ENCODE data around the gene MTX1. TPM values are rescaled to one million over a fixed set of nuclear protein-coding genes. Genes with fewer than 3 reads are reported as not detected.
A peak's percentile ranks its signal among the peaks of the same experiment; 100 is the strongest.

The MTX1 gene
- total RNA-seq, 2 experiments from 2014 or later, result 43.9 to 70.2 TPM

- peaks cover 20% of the 10 kb centered on the region for H3K4me1 ChIP-seq (ENCODE audit: insufficient read depth, low read length, poor library complexity, severe bottlenecking)
- H4K20me1 ChIP-seq (ENCODE audit: insufficient read depth, low read length), result no peaks in the 10 kb centered on the region
- TF ChIP-seq CTCF (conservative IDR thresholded peaks at IDR 0.05; ENCODE audit: low read length) (peak; percentile 54), EZH2phosphoT487 (IDR thresholded peaks at IDR 0.05; ENCODE audit: borderline replicate concordance, low read depth, low read length) (no peak)
- H3K27ac ChIP-seq (ENCODE audit: low read depth, low read length, poor library complexity, severe bottlenecking), result peak overlapping the region; percentile 14
- H3K36me3 ChIP-seq (ENCODE audit: insufficient read depth, low read length), result no peaks in the 10 kb centered on the region
- peak; percentile 77 for DNase-seq (ENCODE audit: low spot score)
- ChIA-PET CTCF (ENCODE audit: unreplicated experiment) (interaction anchor here (1.0 to 1.2 kb wide), 4 partner anchors 8 to 12 kb away, joined by 4 to 6 read pairs (median 5); partner anchors contain the start of gene KRTCAP2), POLR2A (interaction anchor here (0.6 to 1.8 kb wide), 4 partner anchors 9 to 122 kb away, joined by 3 to 8 read pairs (median 3); partner anchors contain the start of gene KRTCAP2)
- peak overlapping the region; percentile 44; the same call in 1 of the 2 replicates for H2AFZ ChIP-seq (ENCODE audit: low read length)
- H3K4me2 ChIP-seq (ENCODE audit: low read length), result peak overlapping the region; percentile 65
- no peaks in the 10 kb centered on the region for H3K9me3 ChIP-seq (ENCODE audit: low read length)
- H3K4me3 ChIP-seq (ENCODE audit: low read depth, low read length, poor library complexity, severe bottlenecking), result peak overlapping the region; percentile 22
- no peaks in the 10 kb centered on the region for H3K79me2 ChIP-seq (ENCODE audit: insufficient read depth, low read depth, low read length)
- intact Hi-C loops (cut with micrococcal nuclease; ENCODE audit: unreplicated experiment), result no loop called here
- no TSS peak for BruUV-seq (replicated peaks)
- H3K9me2 ChIP-seq (ENCODE audit: insufficient read depth, low read length), result no peaks in the 10 kb centered on the region
Measured at GRCh38 chr1:155184835-155185782, 23.4 kb upstream of the MTX1 start.

- ChIA-PET POLR2A (interaction anchor here (1.8 kb wide), 1 partner anchor 13 kb away, joined by 8 read pairs; the partner anchor contains the start of gene KRTCAP2), CTCF (ENCODE audit: unreplicated experiment) (interaction anchor here (1.0 to 1.2 kb wide), 4 partner anchors 8 to 13 kb away, joined by 4 to 6 read pairs (median 5); partner anchors contain the start of gene KRTCAP2)
- TF ChIP-seq EZH2phosphoT487 (IDR thresholded peaks at IDR 0.05; ENCODE audit: borderline replicate concordance, low read depth, low read length) (no peak), CTCF (conservative IDR thresholded peaks at IDR 0.05; ENCODE audit: low read length) (no peak; the same call in 1 of the 2 replicates)
- Histone ChIP-seq H3K4me1 (ENCODE audit: insufficient read depth, low read length, poor library complexity, severe bottlenecking) (peaks cover 20% of the 10 kb centered on the region), H2AFZ (ENCODE audit: low read length) (peak overlapping the region; percentile 44; the same call in 1 of the 2 replicates), H3K9me3 (ENCODE audit: low read length) (no peaks in the 10 kb centered on the region), H3K36me3 (ENCODE audit: insufficient read depth, low read length) (no peaks in the 10 kb centered on the region), H3K9me2 (ENCODE audit: insufficient read depth, low read length) (no peaks in the 10 kb centered on the region), H3K27ac (ENCODE audit: low read depth, low read length, poor library complexity, severe bottlenecking) (no peak overlapping the region), H3K4me2 (ENCODE audit: low read length) (peak overlapping the region; percentile 65), H3K79me2 (ENCODE audit: insufficient read depth, low read depth, low read length) (no peaks in the 10 kb centered on the region), H3K4me3 (ENCODE audit: low read depth, low read length, poor library complexity, severe bottlenecking) (peak overlapping the region; percentile 22), H4K20me1 (ENCODE audit: insufficient read depth, low read length) (no peaks in the 10 kb centered on the region)
- DNase-seq (ENCODE audit: low spot score), result no peak
- intact Hi-C loops (cut with micrococcal nuclease; ENCODE audit: unreplicated experiment), result no loop called here
- no TSS peak for BruUV-seq (replicated peaks)
Measured at GRCh38 chr1:155185783-155186066, 22.8 kb upstream of the MTX1 start.

Measured in OCI-LY7 (cell line).